ENCODE data around the gene DQX1. TPM values are rescaled to one million over a fixed set of nuclear protein-coding genes. Genes with fewer than 3 reads are reported as not detected.

DQX1 gene
- total and polyA plus RNA-seq, 9 of the 15 experiments (the other 6 are each of a cell fraction or from before 2014, with no cell fraction given): 0.04 to 0.38 (median 0.18) TPM; not detected in 1

- no peak for TF ChIP-seq ZNF639 (CRISPR knock-in tag; conservative IDR thresholded peaks at IDR 0.05 in 1 of 2, IDR thresholded peaks at IDR 0.05 in 1 of 2)
- no peak for TF ChIP-seq FOXM1 (IDR thresholded peaks at IDR 0.05; ENCODE audit: low read depth)
- TF ChIP-seq FOXM1 (CRISPR knock-in tag; IDR thresholded peaks at IDR 0.05; ENCODE audit: low read depth): no peak
- no peak; the same call in 1 of the 2 replicates for TF ChIP-seq CREB3L1 (IDR thresholded peaks at IDR 0.05; ENCODE audit: borderline replicate concordance, low read depth)
- no peak for TF ChIP-seq SMARCA4 (IDR thresholded peaks at IDR 0.05)
- no peak for TF ChIP-seq MTA2 (IDR thresholded peaks at IDR 0.05; ENCODE audit: low read depth)
- TF ChIP-seq FIP1L1 (IDR thresholded peaks at IDR 0.05; ENCODE audit: low read depth, low read length, poor library complexity, severe bottlenecking): no peak
- TF ChIP-seq DIDO1 (tag; IDR thresholded peaks at IDR 0.05; ENCODE audit: low read depth): no peak
- TF ChIP-seq TCF15 (CRISPR knock-in tag; IDR thresholded peaks at IDR 0.05): no peak
- TF ChIP-seq TSHZ1 (CRISPR knock-in tag; IDR thresholded peaks at IDR 0.05): no peak
- TF ChIP-seq ZNF124 (CRISPR knock-in tag; IDR thresholded peaks at IDR 0.05): no peak
- TF ChIP-seq SREBF2 (CRISPR knock-in tag; IDR thresholded peaks at IDR 0.05): no peak
- TF ChIP-seq TEAD1 (CRISPR knock-in tag; IDR thresholded peaks at IDR 0.05): 0 out of 4 replicates have a peak, but pooled peaks of 1 of the 2 experiments have one; percentile 45
- peak; percentile 95; the same call in 1 of the 2 replicates for TF ChIP-seq POLR2AphosphoS2 (IDR thresholded peaks at IDR 0.05; ENCODE audit: low read length)
- no peak for TF ChIP-seq MCM3 (IDR thresholded peaks at IDR 0.05)
- TF ChIP-seq RAD51 (IDR thresholded peaks at IDR 0.05; ENCODE audit: borderline replicate concordance, low read depth): no peak; the same call in 1 of the 2 replicates
- 0 out of 2 replicates have a peak, but pooled peaks have one; percentile 55 for TF ChIP-seq RBM14 (IDR thresholded peaks at IDR 0.05; ENCODE audit: borderline replicate concordance, insufficient read depth, low read depth, low read length)
- TF ChIP-seq CCNT2 (IDR thresholded peaks at IDR 0.05; ENCODE audit: borderline replicate concordance, extremely low read depth, insufficient read length, low read depth, low read length): peak; percentile 60
- no peak for TF ChIP-seq MED1 (CRISPR knock-in tag; IDR thresholded peaks at IDR 0.05; ENCODE audit: borderline replicate concordance)
These were observed 18.7 kb downstream of the DQX1 start, which contains the start of gene PCGF1 (continued) for GRCh38 chr2:74507145-74507925.

All from K562 (cell line).